IPS DF 6.9 (cell line): ENCODE measurements around the gene NCSTN.
A peak's percentile ranks its signal among the peaks of the same experiment; 100 is the strongest.

Experiments
- DNase-seq: peaks from one replicate; pipeline ENCODE4 v3.0.0-alpha.2; 2013; ENCODE audit warnings: low read depth, low spot score
- H3K27ac ChIP-seq: one replicate; pipeline ENCODE4 v1.5.1; 2013; ENCODE audit warnings: low read length, control low read depth
- H3K27me3 ChIP-seq: 2 replicates; pipeline ENCODE4 v1.6.1; 2013; ENCODE audit warnings: mild to moderate bottlenecking, low read length; ENCODE audit not compliant: control insufficient read depth, insufficient read depth
- H3K36me3 ChIP-seq: 2 replicates; pipeline ENCODE4 v1.6.1; 2013; ENCODE audit warnings: low read length; ENCODE audit not compliant: control insufficient read depth, insufficient read depth
- H3K4me1 ChIP-seq: 2 replicates; pipeline ENCODE4 v1.6.1; 2013; ENCODE audit warnings: low read length; ENCODE audit not compliant: control insufficient read depth, insufficient read depth
- H3K4me3 ChIP-seq: 2 replicates; pipeline ENCODE4 v1.5.1; 2013; ENCODE audit warnings: mild to moderate bottlenecking, low read length
- H3K9me3 ChIP-seq: 2 replicates; pipeline ENCODE4 v1.6.1; 2013; ENCODE audit warnings: low read length, inconsistent platforms; ENCODE audit not compliant: control insufficient read depth, insufficient read depth
- WGBS: extraction: QIAGEN DNeasy Blood & Tissue Kit; methylation state at CpG from one replicate; pipeline ENCODE4 v1.1.7; 2013; ENCODE audit warnings: mixed read lengths, missing lambda C conversion rate; ENCODE audit not compliant: insufficient read length, insufficient coverage; 5-methylcytosine and 5-hydroxymethylcytosine counted together

Gene NCSTN

GRCh38 chr1:160394673-160395072, 51.5 kb downstream of the NCSTN start:
- Histone ChIP-seq H3K36me3 (no peaks in the 10 kb centered on the region), H3K4me3 (no peak overlapping the region), H3K9me3 (no peaks in the 10 kb centered on the region), H3K27me3 (no peaks in the 10 kb centered on the region), H3K27ac (no peak overlapping the region), H3K4me1 (peaks cover 2% of the 10 kb centered on the region; the same call in 1 of the 2 replicates)
- DNase-seq, result no peak
- no CpG with 5 or more reads among the region's 8 CpGs for WGBS

GRCh38 chr1:160397651-160398050, 54.5 kb downstream of the NCSTN start:
- H3K9me3 ChIP-seq, result no peaks in the 10 kb centered on the region
- no peaks in the 10 kb centered on the region for H3K27me3 ChIP-seq
- DNase-seq, result no peak
- H3K4me1 ChIP-seq, result peaks cover 10% of the 10 kb centered on the region; the same call in 1 of the 2 replicates
- no peak overlapping the region for H3K4me3 ChIP-seq
- no peak overlapping the region for H3K27ac ChIP-seq
- H3K36me3 ChIP-seq, result no peaks in the 10 kb centered on the region
- WGBS, result no CpG with 5 or more reads among the region's 1 CpG

GRCh38 chr1:160398823-160399222, 55.6 kb downstream of the NCSTN start:
- Histone ChIP-seq H3K27ac (no peak overlapping the region), H3K4me3 (no peak overlapping the region), H3K9me3 (no peaks in the 10 kb centered on the region), H3K36me3 (no peaks in the 10 kb centered on the region), H3K4me1 (peaks cover 10% of the 10 kb centered on the region; the same call in 1 of the 2 replicates), H3K27me3 (no peaks in the 10 kb centered on the region)
- no CpG with 5 or more reads among the region's 4 CpGs for WGBS
- DNase-seq, result no peak

DNA sequence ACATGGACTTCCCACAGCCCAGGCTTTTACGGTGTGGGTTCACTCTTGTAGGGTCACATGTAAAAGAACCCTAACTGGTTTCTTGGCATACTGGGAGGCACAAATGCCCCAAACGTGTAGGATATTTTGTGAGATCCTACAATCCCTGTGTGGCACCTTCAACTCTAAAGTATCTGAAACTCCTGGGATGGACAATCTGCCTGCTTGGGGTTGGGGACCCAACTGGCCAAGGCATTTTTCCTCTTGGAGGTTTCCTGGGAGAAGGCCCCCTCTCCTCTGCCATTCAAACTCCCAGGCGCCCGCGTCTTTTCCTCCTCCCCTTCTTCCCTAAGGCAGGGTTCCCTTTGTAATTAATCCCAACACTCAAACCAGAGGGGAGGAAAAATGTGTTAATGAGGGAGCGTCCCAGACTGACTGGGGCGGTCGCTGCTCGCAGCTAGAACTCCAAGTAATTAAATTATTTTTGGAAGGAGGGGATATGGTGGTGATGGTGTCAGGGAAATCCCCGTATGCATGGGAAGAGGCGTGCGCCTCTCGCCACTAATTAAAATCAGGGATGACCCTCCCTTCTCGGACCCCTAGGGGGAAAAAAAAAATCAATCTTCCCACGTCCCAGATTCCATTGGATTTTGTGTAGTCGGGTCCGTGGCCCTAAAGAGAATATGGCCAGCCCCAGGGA, 56.5 kb downstream of the NCSTN start:
- WGBS, result no CpG with 5 or more reads among the region's 17 CpGs
- no peaks in the 10 kb centered on the region for H3K9me3 ChIP-seq
- H3K27ac ChIP-seq, result no peak overlapping the region
- no peaks in the 10 kb centered on the region for H3K27me3 ChIP-seq
- DNase-seq, result no peak
- H3K4me3 ChIP-seq, result peak overlapping the region; percentile 45; the same call in 1 of the 2 replicates
- H3K36me3 ChIP-seq, result no peaks in the 10 kb centered on the region
- H3K4me1 ChIP-seq, result peaks cover 11% of the 10 kb centered on the region; the same call in 1 of the 2 replicates

DNA sequence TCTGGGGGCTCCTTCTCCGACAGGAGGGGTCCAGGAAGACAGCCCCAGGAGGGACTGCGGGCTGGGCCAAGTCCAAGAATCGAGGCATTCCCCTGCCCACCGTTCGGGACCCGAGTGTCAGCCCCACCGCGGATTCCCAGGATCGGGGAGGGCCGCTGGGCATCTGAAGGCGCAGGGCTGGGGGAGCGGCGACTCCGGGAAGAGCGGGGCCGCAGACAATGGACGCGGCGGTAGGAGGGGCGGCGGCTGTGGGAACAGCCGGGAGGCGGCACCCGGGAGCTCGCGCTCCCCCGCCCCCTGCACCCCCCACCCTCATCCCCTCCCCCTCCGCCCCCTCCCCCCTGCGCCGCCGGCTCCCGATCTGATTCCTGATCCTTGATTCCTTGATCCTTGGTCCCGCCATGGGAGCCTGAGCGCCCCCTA, 57.1 kb downstream of the NCSTN start, which contains the start of gene VANGL2:
VANGL2 (plus strand) TSS at position 342 of the 423 bp plus-strand sequence. CDS start 15,274 bp downstream, outside the sequence.
- peaks cover 11% of the 10 kb centered on the region; the same call in 1 of the 2 replicates for H3K4me1 ChIP-seq
- no CpG with 5 or more reads among the region's 34 CpGs for WGBS
- DNase-seq, result no peak

DNA sequence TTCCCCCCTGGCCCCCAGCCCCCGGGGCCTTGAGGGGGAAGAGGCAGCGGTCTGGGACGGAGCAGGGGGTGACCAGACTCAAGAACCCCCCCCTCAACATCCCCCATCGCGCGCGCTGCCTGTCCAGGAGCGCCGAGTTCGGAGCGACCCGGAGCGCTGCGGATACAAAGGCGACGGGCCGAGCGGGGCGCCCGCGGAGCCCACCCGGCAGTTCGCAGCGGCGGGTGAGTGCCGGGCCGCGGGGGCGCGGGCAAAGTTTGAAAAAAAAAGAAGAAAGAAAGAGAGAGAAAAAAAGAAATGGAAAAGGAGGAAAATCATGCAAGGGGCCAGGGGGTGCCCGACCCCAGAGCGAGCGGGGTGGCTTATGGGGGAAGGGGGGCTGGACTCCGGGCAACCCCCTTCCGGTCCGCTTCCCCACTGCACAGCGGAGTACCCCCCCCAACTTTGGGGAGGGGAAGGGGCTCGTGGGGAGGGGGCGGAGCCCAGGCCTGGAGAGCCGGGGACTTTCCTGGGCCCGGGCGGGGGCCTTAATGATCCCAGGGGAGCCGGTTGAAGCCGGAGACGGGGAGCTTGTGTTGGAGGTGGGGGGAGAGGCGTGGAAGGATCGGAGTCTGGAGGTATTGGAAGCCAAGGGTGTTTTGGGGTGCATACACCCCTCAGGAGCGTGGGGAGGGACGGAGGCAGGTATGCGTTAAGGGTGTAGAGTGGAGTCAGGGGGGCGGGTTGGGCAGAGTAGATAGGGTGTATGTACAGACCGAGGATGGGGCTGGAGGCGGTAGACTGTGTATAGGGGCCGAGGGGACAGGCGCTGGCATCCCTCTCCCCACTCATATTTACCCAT, 57.7 kb downstream of the NCSTN start:
- H3K36me3 ChIP-seq, result no peaks in the 10 kb centered on the region
- WGBS, result no CpG with 5 or more reads among the region's 55 CpGs
- H3K4me1 ChIP-seq, result peaks cover 11% of the 10 kb centered on the region; the same call in 1 of the 2 replicates
- H3K27ac ChIP-seq, result no peak overlapping the region
- no peaks in the 10 kb centered on the region for H3K27me3 ChIP-seq
- peak overlapping the region; percentile 95 for H3K4me3 ChIP-seq
- H3K9me3 ChIP-seq, result no peaks in the 10 kb centered on the region
- DNase-seq, result no peak

More for the DNA sequence above, 57.1 kb downstream of the NCSTN start, which contains the start of gene VANGL2:
- no peak within 1 kb of the TSS for H3K27ac ChIP-seq
- no peaks in the 10 kb centered on the region for H3K27me3 ChIP-seq
- H3K4me3 ChIP-seq, result peak within 1 kb of the TSS; percentile 95
- H3K36me3 ChIP-seq, result no peaks in the 10 kb centered on the region
- no peaks in the 10 kb centered on the region for H3K9me3 ChIP-seq

DNA sequence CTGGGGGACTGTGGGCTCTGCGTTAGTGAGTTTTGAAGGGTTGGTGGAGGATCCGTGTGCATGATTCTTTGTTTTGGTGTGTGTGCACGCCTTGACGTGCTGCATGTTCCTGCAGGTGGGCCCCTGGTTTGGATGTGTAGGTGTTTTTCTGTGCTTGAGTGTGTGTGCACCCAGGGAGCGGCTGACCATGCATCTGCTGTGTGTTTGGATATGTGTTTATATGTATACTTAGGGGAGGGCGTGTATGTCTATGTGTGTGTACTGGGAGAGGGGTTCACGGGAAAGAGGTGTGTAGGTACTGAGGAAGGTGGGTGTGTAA, 58.3 kb downstream of the NCSTN start:
- no CpG with 5 or more reads among the region's 7 CpGs for WGBS
- H3K4me3 ChIP-seq, result peak overlapping the region; percentile 95; the same call in 1 of the 2 replicates

GRCh38 chr1:160402001-160402795, 59.0 kb downstream of the NCSTN start:
- Histone ChIP-seq H3K36me3 (no peaks in the 10 kb centered on the region), H3K4me1 (peaks cover 12% of the 10 kb centered on the region; the same call in 1 of the 2 replicates), H3K27me3 (no peaks in the 10 kb centered on the region), H3K9me3 (no peaks in the 10 kb centered on the region), H3K4me3 (peak overlapping the region; percentile 95; the same call in 1 of the 2 replicates), H3K27ac (no peak overlapping the region)
- WGBS, result no CpG with 5 or more reads among the region's 9 CpGs
- DNase-seq, result no peak

More for the DNA sequence above, 58.3 kb downstream of the NCSTN start:
- Histone ChIP-seq H3K36me3 (no peaks in the 10 kb centered on the region), H3K9me3 (no peaks in the 10 kb centered on the region), H3K4me1 (peaks cover 11% of the 10 kb centered on the region; the same call in 1 of the 2 replicates), H3K27me3 (no peaks in the 10 kb centered on the region), H3K27ac (no peak overlapping the region)
- DNase-seq, result no peak

- Histone ChIP-seq H3K27me3 (no peaks in the 10 kb centered on the region), H3K27ac (no peak overlapping the region), H3K36me3 (no peaks in the 10 kb centered on the region), H3K9me3 (no peaks in the 10 kb centered on the region), H3K4me1 (peaks cover 17% of the 10 kb centered on the region; the same call in 1 of the 2 replicates), H3K4me3 (no peak overlapping the region)
- no CpG with 5 or more reads among the region's 3 CpGs for WGBS
- DNase-seq, result no peak
These were observed 60.1 kb downstream of the NCSTN start for GRCh38 chr1:160403244-160403643.

DNA sequence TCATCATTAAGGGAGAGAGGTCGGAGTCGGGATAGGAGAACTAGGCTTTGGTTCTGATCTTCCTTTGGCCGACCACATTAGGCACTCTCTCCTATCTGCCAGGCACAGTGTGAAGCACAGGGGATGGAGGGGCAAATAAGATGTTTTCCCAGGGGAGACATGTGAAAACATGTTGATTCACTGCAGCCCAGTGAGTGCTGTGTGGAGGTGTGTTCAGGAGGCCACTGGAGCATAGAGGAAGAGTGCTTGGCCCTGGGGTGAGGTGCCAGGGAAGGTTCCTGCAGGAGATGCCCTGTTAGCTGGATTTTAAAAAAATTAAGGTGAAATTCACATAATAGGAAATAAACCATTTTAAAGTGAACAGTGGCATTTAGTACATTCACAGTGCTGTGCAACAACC, 60.9 kb downstream of the NCSTN start:
- Histone ChIP-seq H3K4me3 (no peak overlapping the region), H3K9me3 (no peaks in the 10 kb centered on the region), H3K27ac (no peak overlapping the region), H3K36me3 (no peaks in the 10 kb centered on the region), H3K4me1 (peaks cover 19% of the 10 kb centered on the region; the same call in 1 of the 2 replicates), H3K27me3 (no peaks in the 10 kb centered on the region)
- DNase-seq, result no peak
- no CpG with 5 or more reads among the region's 3 CpGs for WGBS
